GM18502 (cell line): ENCODE data around the gene FGD4.

Experiments used
- ATAC-seq: cut with Tn5 transposase; IDR thresholded peaks from one replicate; pipeline ENCODE4 v1.9.1; 2021; ENCODE audit warnings: mild to moderate bottlenecking; ENCODE audit not compliant: unreplicated experiment, poor library complexity

The FGD4 gene

DNA sequence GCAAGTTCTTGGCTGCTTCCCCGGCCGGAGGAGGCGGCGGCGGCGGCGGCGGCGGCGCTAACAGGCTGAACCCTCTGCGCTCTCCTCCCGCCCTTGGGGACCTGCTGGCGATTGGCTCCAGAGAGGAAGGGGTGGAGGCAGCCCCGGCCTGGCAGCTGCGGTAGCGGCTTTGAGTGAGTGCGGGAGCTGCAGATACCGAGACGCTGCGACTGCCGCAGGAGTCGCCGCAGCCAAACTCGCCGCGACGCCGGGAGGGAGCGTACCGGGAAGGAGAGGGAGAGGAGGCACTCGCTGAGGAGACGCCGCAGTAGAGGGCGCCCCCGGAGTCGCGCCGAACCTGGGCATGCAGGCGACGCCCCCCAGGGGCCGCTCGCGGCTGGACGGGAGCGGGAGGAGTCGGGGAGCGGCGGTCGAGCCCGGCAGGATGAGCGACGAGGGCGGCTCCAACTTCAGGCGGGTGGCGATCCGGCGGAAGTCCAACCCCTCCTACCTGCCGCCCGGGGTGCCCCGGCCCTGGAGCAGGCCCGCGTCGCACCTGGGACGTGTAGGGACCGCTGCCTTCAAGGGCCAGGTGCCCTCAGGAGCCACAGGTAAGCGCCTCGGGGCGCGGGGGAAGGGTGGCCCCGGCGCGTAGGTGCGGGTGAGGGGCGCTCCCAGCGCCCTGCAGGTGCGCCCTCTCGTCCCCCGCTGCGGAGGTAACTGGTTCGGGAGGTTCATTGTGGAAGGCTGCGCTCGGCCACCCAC, at the start of gene FGD4:
TSS of gene FGD4 (plus strand) at position 189 of the 744 bp plus-strand sequence.
- peak; percentile 90 for ATAC-seq

DNA sequence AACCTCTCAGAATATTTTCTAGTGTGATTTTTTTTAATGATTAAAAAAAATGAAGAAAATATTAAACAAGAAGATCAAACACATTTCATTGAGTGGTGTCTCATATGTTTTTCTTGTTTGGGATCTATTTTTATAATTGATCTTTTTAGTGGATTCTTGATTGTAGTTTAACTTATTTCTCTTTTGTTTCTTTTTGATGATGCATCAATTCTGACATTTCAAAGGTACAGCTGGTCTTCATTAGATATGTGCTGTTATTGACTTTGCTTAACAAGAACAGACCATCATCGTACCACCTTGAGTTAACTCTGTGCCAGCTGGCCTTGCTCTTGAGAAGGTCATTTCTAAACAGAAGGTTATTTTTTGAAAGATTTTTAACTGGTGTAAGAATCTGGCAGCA, 45.8 kb upstream of the FGD4 start:
- ATAC-seq: no peak

DNA sequence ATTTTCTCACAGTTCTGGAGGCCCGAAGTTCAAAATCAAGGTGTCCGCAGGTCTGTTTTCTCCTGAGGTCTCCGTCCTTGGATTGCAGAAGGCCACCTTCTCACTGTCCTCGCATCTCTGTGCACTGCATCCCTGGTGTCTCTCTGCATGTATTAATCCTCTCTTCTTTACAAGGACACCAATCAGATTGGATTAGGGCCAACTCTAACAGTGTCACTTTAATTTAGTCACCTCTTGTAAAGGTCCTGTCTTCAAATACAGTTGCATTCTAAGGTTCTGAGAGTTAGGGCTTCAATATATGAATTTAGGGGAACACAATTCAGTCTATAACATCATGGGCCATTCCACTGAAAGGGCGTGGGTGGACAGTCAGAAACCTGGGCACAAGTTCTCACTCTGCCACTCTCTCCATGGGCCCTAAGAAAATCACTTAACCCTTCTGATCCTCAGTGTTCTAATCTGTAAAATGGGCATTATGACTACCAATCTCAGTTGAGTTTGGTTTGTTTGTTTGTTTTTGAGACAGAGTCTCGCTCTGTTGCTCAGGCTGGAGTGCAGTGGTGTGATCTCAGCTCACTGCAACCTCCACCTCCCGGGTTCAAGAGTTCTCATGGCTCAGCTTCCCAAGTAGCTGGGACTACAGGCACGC, 41.6 kb upstream of the FGD4 start:
- no peak for ATAC-seq

DNA sequence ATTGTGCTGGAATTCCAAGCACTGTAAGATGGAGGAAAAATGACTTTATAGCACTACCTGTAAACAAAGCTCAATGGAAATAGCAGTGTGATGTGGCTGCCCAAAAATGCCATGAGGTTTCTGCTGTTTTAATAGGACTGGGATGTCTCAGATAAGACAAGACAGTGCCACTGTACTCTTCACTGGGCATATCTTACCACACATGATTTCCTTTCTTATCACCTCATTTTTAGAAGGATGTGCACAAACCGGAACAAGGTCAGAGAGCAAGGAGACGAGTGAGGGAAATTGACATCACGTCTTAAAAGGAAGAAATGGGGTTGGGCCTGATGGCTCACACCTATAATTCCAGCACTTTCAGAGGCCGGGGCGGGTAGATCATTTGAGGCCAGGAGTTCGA, 38.4 kb upstream of the FGD4 start:
- no peak for ATAC-seq

DNA sequence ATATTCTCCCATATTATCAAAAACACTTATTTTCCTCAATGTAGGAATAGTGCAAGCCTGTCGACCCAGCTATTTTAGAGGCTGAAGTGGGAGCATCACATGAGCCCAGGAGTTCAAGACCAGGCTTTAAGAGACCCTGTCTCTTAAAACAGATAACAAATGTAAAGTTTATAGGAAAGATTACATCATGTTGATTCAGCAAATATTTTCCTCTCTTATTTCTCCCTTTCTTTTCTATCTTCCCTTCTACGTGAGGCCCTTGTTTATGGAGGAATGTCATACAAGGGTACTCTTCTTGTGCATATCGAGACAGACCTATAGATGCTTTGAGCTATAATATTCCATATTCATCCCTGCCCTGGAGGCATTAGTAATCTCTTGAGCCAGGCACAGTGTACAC, 36.5 kb upstream of the FGD4 start:
- ATAC-seq: no peak

DNA sequence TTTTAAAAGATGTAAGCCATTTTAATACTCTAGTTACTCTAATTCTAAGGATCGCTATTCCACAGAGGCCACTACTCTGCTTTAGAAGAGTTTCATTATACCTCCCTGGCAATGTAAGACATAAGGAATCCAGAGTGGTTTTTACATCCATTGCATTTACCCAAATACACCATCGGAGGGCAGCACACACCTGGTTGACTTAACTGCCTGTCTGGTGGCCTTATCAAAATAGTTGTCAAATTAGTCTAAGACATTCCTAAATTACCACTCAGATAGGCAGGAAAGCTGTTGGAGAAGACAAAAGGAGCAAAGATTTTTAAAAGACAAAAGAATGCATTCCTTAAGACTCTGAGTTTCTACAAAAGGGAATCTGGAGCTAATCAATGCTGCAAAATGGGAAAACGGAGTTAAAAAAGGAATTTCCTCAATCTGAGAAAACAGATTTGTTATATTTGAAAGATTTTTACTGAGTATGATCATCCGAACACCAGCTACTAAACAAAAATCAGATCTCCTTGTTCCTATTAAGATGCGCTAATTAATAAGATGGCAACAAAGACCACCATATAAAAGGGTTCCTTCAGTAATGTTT, 33.8 kb upstream of the FGD4 start:
- ATAC-seq: peak; percentile 75

DNA sequence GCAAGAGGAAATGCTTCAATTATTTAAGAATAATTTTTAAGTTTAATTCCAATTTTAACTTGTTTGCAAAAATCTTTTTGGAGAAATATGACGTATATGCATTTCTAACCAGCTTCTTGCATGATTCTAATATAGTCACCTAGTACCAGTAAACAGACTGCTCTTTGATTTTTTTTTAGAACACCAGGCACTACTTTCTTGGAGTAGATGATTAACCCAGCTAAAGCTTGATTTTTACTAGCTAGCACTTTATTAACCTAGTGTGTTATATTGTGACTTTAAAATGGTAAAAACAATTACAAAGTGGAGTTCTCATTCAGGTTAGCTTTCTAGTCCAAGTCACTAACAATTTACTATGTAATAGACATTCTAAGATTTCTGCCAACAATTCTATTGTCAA, 32.6 kb upstream of the FGD4 start:
- ATAC-seq: no peak

DNA sequence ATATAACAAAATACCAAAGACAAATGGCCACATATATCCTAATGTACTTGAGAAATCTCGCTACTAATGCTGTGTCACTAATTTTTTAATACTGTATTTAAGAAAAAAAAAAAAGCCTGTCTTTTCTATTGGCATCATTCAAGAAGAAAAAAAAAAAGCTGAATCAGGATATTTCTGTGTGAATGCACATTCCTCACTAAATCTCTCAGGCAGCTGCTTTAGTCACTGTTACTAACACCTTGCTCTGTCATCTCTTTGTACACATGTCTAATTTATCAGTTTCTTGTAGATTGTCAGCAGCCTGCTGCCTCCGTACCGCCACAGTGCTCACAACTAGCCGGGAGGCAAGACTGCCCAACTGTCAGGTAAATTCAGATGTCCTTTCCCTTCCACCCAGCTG, 32.0 kb upstream of the FGD4 start:
- ATAC-seq: no peak

DNA sequence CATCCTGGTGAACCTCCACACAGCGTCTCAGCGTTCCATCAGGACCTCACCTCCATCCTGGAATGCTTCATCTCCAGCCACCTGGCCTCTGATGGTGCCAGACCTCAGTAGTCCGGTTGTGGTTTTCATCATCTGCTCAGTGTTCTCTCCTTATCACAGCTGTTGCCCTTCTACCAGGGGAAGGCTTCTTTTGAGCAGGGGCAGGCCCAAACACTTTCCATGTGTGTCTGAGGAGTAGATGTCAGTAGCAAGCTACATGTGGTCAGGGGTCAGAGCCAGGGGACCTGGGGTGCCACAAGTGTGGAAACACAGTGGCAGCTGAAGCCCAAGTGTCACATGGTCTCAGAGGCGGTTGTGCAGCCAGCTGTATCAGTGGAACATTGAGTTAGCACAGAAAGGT, 30.2 kb upstream of the FGD4 start:
- no peak for ATAC-seq

DNA sequence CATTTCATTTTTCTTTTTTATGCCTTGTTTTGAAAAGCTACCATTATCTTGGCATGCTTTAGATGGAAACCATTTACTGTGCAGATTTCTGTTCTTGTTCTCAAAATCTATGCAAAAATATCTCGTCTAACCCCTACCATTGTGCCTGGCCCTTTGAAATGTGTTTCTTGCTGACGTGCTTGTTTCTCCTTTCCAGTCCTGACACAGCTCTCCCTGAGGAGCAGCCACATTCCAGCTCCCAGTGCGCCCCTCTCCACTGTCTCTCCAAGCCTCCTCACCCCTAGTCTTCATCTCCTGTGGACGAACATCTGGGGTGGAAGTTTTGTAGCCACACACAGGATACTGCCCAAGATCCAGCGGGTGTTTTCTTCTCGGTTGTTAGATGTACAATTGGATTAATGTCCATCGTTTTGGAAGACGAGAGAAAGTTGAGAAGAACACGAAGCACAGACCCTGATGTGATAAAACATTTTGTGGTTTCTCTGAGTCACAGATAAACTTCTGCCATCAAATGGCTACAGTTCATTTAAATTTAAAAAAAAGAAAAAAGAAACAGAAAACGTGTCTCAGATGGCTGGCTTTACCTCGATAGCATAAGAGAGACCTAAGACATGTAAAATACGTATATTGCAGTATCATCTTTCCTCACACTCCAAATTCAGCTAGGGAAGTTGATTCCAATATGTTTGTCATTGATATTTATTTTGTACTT, 21.9 kb upstream of the FGD4 start:
- ATAC-seq: no peak

DNA sequence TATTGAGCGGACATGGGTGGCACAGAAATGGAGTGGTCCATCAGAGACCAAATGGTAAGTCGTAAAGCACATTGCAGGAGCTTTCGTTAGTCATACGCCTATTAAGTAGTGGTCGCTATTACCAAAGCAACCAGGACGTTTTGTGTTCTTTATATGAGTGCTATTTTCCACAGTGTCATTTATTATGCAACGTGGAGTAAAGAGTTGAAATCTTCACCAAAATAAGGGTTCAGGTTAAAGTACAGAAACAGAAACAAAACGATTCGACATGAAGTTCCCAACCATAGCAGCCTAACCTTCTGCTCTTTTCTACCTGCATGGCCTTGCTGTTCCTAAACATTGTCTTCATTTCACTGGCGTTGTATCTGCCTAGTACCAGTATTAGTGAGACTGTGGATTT, 20.1 kb upstream of the FGD4 start:
- no peak for ATAC-seq

DNA sequence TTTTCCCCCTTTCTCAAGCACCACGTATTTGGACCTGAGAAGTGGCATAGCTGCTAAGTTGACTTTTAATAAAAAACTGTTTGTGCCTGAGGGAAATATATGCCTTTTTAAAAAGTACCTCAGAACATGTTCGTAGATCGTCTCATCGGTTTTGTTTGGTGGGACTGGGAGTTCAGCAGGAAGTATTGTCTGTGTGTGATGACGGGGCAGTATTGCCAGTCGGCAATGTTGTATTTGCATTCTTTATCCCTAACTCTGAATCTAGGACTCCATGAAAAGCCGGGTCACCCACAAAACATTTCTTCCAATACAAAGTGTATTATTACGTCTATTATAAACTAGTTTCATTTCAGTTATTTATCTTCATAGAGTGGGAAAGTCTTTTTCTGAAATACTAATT, 19.7 kb upstream of the FGD4 start:
- no peak for ATAC-seq

DNA sequence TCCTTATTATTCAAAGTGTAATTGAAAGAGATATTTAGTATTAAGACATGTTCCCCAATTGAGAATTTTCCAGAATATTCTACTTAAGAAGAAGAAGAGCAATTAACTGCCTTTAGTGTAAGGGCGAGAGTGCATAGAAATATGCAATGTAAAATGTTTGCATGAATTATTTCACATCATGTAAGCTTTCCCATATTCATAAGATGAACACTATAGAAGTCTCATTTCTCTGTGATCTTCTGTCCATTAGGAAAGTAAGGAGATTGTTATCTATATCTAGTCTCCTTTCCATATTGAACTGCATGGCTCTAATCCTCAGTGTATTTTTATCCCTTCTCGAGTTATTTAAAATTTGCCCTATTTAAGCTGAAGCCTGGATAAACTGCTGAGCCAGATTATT, 17.1 kb upstream of the FGD4 start:
- ATAC-seq: no peak

DNA sequence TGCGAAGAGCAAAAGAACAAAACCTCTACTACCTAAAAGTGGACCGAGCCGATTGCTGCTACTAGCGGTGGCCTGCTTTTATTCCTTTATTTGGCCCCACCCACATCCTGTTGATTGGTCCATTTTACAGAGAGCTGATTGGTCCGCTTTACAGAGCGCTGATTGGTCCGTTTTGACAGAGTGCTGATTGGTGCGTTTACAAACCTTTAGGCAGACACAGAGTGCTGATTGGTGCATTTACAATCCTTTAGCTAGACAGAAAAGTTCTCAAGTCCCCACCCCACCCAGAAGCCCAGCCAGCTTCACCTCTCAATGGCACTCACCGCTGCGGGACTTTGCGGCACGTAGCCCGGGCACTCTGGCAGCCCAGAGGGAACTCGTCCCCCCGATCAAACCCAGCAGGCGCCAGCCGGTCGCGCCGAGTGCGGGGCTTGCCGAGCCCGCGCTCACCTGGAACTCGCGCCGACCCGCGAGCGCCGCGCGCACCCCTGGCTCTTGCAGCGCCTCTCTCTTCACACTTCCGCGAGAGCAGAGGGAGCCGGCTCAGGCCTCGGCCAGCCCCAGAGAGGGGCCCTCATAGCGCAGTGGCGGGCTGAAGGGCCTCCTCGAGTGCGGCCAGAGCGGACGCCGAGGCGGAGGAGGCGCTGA, 8.7 kb upstream of the FGD4 start:
- ATAC-seq: no peak

DNA sequence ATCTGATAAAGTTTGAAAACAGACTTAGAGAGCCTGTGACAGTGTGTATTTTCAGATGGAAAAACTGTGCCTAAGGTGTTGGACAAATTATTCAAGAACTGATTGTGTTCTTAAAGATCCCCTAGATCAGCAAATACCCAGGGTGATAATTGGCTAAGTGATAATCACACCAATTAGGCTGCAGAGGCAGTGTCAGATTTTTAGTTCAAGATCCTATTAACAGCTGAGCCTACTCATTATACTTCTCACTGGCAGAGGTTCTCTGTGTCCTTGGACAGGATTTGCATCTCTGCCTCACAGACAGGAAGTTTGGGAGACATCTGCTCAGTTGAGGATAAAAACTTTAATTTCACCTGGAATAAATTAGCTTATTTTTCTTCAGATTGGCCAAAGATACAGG, 4.3 kb upstream of the FGD4 start:
- ATAC-seq: no peak

DNA sequence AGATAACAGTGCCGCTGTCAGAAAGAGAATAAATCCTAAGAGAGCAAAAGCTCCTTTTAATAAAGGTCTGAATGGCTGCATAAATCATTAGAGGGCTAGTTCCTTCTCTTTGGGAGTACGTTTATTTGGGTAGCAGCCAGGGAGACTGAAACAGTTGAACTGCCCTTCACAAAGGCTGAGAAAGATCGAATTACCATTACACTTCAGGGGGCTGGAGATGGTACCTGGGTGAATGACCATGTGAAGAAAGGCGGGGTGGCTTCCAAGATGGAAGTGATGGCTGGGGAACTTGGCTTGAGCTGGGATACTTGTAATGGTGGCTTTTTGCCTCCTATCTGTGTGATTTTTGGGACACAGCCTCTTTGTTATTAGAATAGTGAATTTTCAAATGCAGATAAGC, 1.7 kb upstream of the FGD4 start:
- ATAC-seq: no peak

DNA sequence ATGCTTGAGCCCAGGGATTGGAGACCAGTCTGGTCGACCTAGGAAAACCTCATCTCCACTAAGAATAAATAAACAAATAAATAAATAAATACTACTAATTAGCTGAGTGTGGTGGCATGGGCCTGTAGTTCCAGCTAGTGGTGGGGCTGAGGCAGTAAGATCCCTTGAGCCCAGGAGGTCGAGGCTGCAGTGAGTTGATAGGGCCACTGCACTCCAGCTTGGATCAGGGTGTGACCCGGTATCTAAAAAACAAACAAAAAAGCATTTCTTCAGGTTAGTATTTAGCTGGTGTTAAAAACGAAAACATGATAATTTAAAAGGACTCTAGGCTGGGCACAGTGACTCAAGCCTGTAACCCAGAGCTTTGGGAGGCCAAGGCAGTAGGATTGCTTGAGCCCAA, 1.2 kb upstream of the FGD4 start:
- no peak for ATAC-seq

DNA sequence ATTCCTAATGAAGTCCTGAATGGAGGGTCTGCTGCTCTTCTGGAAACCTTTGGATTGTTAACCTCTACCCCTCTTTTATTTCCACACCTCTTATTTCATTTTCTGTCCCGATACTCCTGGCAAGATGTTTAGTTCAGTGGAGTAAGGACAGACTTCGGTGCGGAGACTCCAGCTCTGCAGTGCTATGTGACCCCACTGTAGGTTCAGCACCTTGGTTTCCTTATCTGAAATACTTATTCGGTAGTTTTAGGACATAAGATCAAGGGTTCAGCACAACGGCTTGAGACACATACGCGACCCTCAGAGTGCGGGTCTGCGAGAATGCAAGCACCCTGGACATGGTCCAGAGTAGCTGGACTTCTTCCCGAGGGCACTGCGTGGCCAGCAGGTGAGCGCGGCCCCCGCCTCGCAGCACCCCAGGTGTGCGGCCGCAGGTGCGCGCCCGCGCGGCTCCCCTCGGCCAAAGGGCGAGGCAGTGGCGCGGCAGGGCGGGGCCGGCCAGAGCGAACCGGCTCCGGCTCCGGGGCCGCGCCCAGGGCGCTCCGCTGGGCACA, 465 bp upstream of the FGD4 start:
- ATAC-seq: peak; percentile 3

DNA sequence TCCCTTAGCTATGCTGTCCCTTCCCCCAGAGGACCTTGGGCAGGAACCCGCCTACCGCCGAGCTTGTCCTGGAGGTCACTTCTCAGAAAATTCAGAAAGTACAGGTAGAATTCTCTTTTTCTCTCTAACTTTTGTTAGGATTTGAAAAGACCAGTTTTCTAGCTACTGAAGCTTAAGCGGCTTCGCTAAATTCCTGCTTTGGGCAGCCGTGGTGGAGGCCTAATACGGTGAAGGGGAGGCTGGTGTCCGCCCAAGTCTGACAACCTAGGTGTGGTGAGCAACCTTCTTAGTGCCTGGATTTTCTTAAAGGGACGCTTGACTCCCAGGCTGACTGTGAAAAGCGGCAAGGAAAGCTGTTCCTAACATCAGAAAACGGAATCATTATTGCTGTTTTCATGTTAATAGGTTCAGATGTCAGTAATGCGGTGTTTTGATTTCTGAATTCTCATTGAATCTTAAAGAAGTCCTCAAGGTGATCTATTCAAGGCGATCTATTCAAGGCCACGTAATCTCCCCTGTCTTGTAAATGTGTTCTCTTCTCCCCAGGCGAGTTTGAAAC, 835 bp downstream of the FGD4 start:
- ATAC-seq: no peak

DNA sequence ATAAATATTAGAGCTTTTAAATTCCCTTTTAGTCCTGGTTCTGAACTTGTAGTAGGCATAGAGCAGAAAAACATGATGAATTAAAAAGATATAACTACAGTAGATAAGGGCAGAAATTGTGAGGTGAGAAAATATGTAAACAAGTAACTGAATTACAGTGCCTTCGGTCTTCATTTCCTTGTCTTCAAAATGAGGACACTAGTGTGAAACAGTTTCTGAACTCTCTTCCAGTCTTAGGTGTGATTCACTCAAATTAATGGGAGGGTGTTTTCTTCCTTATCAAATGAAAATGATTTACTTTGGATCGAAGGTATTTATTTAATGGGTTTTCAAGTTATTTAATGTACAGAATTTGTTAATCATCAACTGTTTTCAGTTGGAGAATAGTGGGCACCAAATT, 1.5 kb downstream of the FGD4 start:
- no peak for ATAC-seq
